Measurements from ENCODE around the gene SLC26A11. TPM values are rescaled to one million over a fixed set of nuclear protein-coding genes. Genes with fewer than 3 reads are reported as not detected.
A peak's percentile ranks its signal among the peaks of the same experiment; 100 is the strongest.

SLC26A11 gene
- total and polyA plus RNA-seq, 2 donors from 2014 or later, result 11.3 to 24.5 TPM

DNA sequence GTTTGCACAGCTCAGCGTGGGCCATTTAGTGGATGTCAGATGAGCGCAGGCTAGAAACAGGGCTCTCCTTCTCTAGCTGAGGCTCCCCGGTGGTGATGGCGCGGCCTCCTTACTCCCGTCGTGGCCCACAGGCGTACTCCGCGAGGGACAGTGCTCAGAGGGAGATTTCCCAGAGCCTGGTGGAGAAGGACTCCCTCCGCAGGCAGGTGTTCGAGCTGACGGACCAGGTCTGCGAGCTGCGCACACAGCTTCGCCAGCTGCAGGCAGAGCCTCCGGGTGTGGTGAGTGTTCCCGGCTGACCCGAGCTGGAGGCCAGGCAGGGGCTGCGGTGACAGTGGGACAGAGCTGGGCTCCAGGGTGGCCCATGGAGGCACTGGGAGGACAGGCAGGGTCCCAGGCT is 29.0 kb upstream of the SLC26A11 start:
- Histone ChIP-seq H3K9me3 (ENCODE audit: control insufficient read depth in 2 of 3, insufficient read depth in 1 of 3, low read length in 3 of 3) (no peaks in the 10 kb centered on the region), H3K4me3 (ENCODE audit: low read length in 3 of 3) (no peak overlapping the region), H3K27ac (ENCODE audit: low read depth in 2 of 2, low read length in 2 of 2) (no peak overlapping the region), H3K4me1 (ENCODE audit: control insufficient read depth in 2 of 3, insufficient read depth in 2 of 3, low read depth in 1 of 3, low read length in 3 of 3) (peaks cover 0 to 7% (median 2%) of the 10 kb centered on the region in 3 donors), H3K9ac (ENCODE audit: low read length in 3 of 3) (no peak overlapping the region), H3K36me3 (ENCODE audit: control insufficient read depth in 2 of 3, insufficient read depth in 3 of 3, low read length in 3 of 3) (no peaks in the 10 kb centered on the region), H3K27me3 (ENCODE audit: control insufficient read depth, insufficient read depth, low read length) (no peaks in the 10 kb centered on the region)
- DNase-seq, result no peak
- TF ChIP-seq, protein P1, sequence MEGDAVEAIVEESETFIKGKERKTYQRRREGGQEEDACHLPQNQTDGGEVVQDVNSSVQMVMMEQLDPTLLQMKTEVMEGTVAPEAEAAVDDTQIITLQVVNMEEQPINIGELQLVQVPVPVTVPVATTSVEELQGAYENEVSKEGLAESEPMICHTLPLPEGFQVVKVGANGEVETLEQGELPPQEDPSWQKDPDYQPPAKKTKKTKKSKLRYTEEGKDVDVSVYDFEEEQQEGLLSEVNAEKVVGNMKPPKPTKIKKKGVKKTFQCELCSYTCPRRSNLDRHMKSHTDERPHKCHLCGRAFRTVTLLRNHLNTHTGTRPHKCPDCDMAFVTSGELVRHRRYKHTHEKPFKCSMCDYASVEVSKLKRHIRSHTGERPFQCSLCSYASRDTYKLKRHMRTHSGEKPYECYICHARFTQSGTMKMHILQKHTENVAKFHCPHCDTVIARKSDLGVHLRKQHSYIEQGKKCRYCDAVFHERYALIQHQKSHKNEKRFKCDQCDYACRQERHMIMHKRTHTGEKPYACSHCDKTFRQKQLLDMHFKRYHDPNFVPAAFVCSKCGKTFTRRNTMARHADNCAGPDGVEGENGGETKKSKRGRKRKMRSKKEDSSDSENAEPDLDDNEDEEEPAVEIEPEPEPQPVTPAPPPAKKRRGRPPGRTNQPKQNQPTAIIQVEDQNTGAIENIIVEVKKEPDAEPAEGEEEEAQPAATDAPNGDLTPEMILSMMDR (IDR thresholded peaks at IDR 0.05; ENCODE audit: borderline replicate concordance, extremely low read depth, insufficient read depth), result no peak
- no peak for FAIRE-seq
- intact Hi-C loops (cut with DNase I), result no loop called here

DNA sequence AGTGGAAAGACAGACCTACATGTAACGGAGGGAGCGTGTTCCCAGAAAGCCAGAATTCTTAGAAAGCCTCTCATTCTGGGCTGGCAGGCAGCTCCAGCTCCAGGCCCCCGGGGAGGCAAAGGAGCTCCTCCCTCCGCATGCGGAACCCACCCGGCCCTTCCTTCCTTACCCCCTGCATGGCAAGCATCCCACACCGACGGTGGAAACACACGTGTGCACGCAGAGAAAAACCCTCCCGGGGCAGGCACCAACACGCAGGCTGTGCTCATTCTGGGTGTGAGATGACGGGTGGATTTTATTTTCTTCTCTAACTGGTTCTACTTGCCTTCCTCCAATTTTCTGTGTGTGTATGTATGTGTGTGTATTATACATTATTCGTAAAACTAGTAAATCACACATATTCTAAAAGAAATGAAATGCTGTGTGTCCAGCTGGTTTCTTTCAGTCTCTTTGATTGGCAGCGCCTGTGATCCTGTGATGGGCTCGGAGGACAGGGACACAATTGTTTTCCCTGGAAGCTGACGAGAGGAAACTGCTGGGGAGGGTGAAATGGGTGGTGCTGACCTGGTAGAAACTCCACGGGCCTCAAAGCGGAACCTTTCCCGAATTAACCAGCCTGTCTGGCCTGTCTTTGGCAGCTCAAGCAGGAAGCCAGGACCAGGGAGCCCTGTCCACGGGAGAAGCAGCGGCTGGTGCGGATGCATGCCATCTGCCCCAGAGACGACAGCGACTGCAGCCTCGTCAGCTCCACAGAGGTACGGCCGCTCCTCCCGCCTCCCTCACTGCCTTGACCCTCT is 28.2 kb upstream of the SLC26A11 start:
- no peaks in the 10 kb centered on the region for H3K36me3 ChIP-seq (ENCODE audit: control insufficient read depth in 2 of 3, insufficient read depth in 3 of 3, low read length in 3 of 3)
- DNase-seq, result peak in 3 of 5 donors; percentile 48 to 62 (median 51)
- no peak overlapping the region for H3K4me3 ChIP-seq (ENCODE audit: low read length in 3 of 3)
- intact Hi-C loops (cut with DNase I), result no loop called here
- no peaks in the 10 kb centered on the region for H3K9me3 ChIP-seq (ENCODE audit: control insufficient read depth in 2 of 3, insufficient read depth in 1 of 3, low read length in 3 of 3)
- no peak overlapping the region for H3K27ac ChIP-seq (ENCODE audit: low read depth in 2 of 2, low read length in 2 of 2)
- TF ChIP-seq, protein P1 (IDR thresholded peaks at IDR 0.05; ENCODE audit: borderline replicate concordance, extremely low read depth, insufficient read depth), result no peak
- no peak for FAIRE-seq
- H3K9ac ChIP-seq (ENCODE audit: low read length in 3 of 3), result no peak overlapping the region
- peaks cover 0 to 7% (median 2%) of the 10 kb centered on the region in 3 donors for H3K4me1 ChIP-seq (ENCODE audit: control insufficient read depth in 2 of 3, insufficient read depth in 2 of 3, low read depth in 1 of 3, low read length in 3 of 3)
- H3K27me3 ChIP-seq (ENCODE audit: control insufficient read depth, insufficient read depth, low read length), result no peaks in the 10 kb centered on the region

DNA sequence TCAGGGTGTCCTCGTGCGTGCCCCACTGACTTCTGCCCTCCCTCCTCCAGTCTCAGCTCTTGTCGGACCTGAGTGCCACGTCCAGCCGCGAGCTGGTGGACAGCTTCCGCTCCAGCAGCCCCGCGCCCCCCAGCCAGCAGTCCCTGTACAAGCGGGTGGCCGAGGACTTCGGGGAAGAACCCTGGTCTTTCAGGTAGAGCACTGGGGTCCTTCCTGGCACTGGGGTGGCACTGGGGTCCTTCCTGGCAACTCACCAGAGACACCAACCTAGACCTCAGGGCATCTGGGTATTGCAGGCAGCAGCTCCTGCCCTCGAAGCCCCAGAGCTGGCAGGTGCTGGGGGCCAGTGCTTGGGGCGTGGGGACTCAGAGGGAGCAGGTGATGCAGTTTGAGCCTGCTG is 25.1 kb upstream of the SLC26A11 start:
- no peak for FAIRE-seq

More for the DNA sequence above, 25.1 kb upstream of the SLC26A11 start:
- DNase-seq, result no peak
- TF ChIP-seq, protein P1 (IDR thresholded peaks at IDR 0.05; ENCODE audit: borderline replicate concordance, extremely low read depth, insufficient read depth), result no peak
- H3K4me3 ChIP-seq (ENCODE audit: low read length in 3 of 3), result no peak overlapping the region
- no peaks in the 10 kb centered on the region for H3K9me3 ChIP-seq (ENCODE audit: control insufficient read depth in 2 of 3, insufficient read depth in 1 of 3, low read length in 3 of 3)
- no peak overlapping the region for H3K27ac ChIP-seq (ENCODE audit: low read depth in 2 of 2, low read length in 2 of 2)
- no peaks in the 10 kb centered on the region for H3K27me3 ChIP-seq (ENCODE audit: control insufficient read depth, insufficient read depth, low read length)
- no peaks in the 10 kb centered on the region for H3K36me3 ChIP-seq (ENCODE audit: control insufficient read depth in 2 of 3, insufficient read depth in 3 of 3, low read length in 3 of 3)
- H3K4me1 ChIP-seq (ENCODE audit: control insufficient read depth in 2 of 3, insufficient read depth in 2 of 3, low read depth in 1 of 3, low read length in 3 of 3), result peaks cover 0 to 5% (median 0%) of the 10 kb centered on the region in 3 donors
- H3K9ac ChIP-seq (ENCODE audit: low read length in 3 of 3), result no peak overlapping the region
- intact Hi-C loops (cut with DNase I), result no loop called here

Data from kidney (tissue), 14 donors.